Stimulated activated naive CD8-positive, alpha-beta T cell treated with anti-CD3 and anti-CD28 coated beads, Interleukin-15, amount 100 ng/mL, for 72 hours (primary cell): Measurements from ENCODE around the gene PIK3R5.
A peak's percentile ranks its signal among the peaks of the same experiment; 100 is the strongest.
"Not testable (repeated sequence)": the region's sequence is repeated elsewhere in the genome, so short reads cannot be mapped to it uniquely, and the experiment has no call there.

Source experiments
- ATAC-seq: fragments of 150-1000 bp; cut with Tn5 transposase; 2 replicates; pipeline ENCODE4 v1.10.0; 2021; ENCODE audit warnings: mild to moderate bottlenecking, moderate library complexity
- DNase-seq, 2 donors: peaks; one replicate each; pipeline ENCODE4 v3.0.0; 2021 to 2022
- H3K27ac Mint-ChIP-seq, 2 donors: one replicate each; pipeline ENCODE4 v1.8.0; 2022; ENCODE audit warnings: mild to moderate bottlenecking in 2 of 2, mixed read lengths in 2 of 2, moderate library complexity in 2 of 2
- H3K27me3 Mint-ChIP-seq: one replicate; pipeline ENCODE4 v1.8.0; 2022; ENCODE audit warnings: mixed read lengths
- H3K4me1 Mint-ChIP-seq: one replicate; pipeline ENCODE4 v1.8.0; 2022; ENCODE audit warnings: mild to moderate bottlenecking, mixed read lengths
- H3K4me3 Mint-ChIP-seq, 2 donors: one replicate each; pipeline ENCODE4 v1.8.0; 2022; ENCODE audit warnings: mild to moderate bottlenecking in 2 of 2, mixed read lengths in 2 of 2, moderate library complexity in 1 of 2
- H3K9me3 Mint-ChIP-seq, 2 donors: one replicate each; pipeline ENCODE4 v1.8.0; 2022; ENCODE audit warnings: mixed read lengths in 2 of 2

PIK3R5 gene

GRCh38 chr17:8997994-8998628 lies 32.6 kb upstream of the PIK3R5 start:
- DNase-seq = peak; percentile 77 to 80
- no peak overlapping the region for H3K27ac Mint-ChIP-seq
- ATAC-seq = peak; percentile 57
- H3K27me3 Mint-ChIP-seq = peaks cover 38% of the 10 kb centered on the region
- H3K4me1 Mint-ChIP-seq = peaks cover 32% of the 10 kb centered on the region
- no peak overlapping the region for H3K4me3 Mint-ChIP-seq
- H3K9me3 Mint-ChIP-seq = no peaks in the 10 kb centered on the region

- DNase-seq (no peak), ATAC-seq (no peak)
- H3K27ac Mint-ChIP-seq = peak overlapping the region in 1 of 2 donors; percentile 8
- H3K4me3 Mint-ChIP-seq = no peak overlapping the region
- H3K9me3 Mint-ChIP-seq = no peaks in the 10 kb centered on the region
- H3K27me3 Mint-ChIP-seq = peaks cover 21% of the 10 kb centered on the region
- H3K4me1 Mint-ChIP-seq = peaks cover 30% of the 10 kb centered on the region
Observed at GRCh38 chr17:8995711-8996110, 30.2 kb upstream of the PIK3R5 start.

GRCh38 chr17:8994319-8994718 lies 28.8 kb upstream of the PIK3R5 start:
- peaks cover 7% of the 10 kb centered on the region for H3K27me3 Mint-ChIP-seq
- DNase-seq (peak; percentile 67 to 82), ATAC-seq (peak; percentile 91)
- H3K4me1 Mint-ChIP-seq = peaks cover 30% of the 10 kb centered on the region
- no peaks in the 10 kb centered on the region for H3K9me3 Mint-ChIP-seq
- H3K4me3 Mint-ChIP-seq = no peak overlapping the region
- H3K27ac Mint-ChIP-seq = peak overlapping the region in 1 of 2 donors; percentile 71

- peaks cover 7 to 10% of the 10 kb centered on the region in 2 donors for H3K9me3 Mint-ChIP-seq
- DNase-seq = peak; percentile 57 to 65
- peak; percentile 61 for ATAC-seq
- no peak overlapping the region for H3K27ac Mint-ChIP-seq
- peaks cover 30% of the 10 kb centered on the region for H3K4me1 Mint-ChIP-seq
- no peak overlapping the region for H3K4me3 Mint-ChIP-seq
- H3K27me3 Mint-ChIP-seq = peaks cover 7% of the 10 kb centered on the region
Observed at GRCh38 chr17:8991514-8992285, 26.2 kb upstream of the PIK3R5 start.

GRCh38 chr17:8988263-8988935 lies 22.9 kb upstream of the PIK3R5 start:
- peaks cover 19 to 21% of the 10 kb centered on the region in 2 donors for H3K9me3 Mint-ChIP-seq
- not testable (repeated sequence) for H3K27me3 Mint-ChIP-seq, H3K27ac Mint-ChIP-seq, ATAC-seq, H3K4me3 Mint-ChIP-seq, DNase-seq
- peaks cover 28% of the 10 kb centered on the region for H3K4me1 Mint-ChIP-seq

GRCh38 chr17:8986295-8986694 lies 20.8 kb upstream of the PIK3R5 start:
- H3K27ac Mint-ChIP-seq = no peak overlapping the region
- ATAC-seq = no peak
- H3K27me3 Mint-ChIP-seq = no peaks in the 10 kb centered on the region
- no peak overlapping the region for H3K4me3 Mint-ChIP-seq
- DNase-seq = no peak
- peaks cover 19 to 21% of the 10 kb centered on the region in 2 donors for H3K9me3 Mint-ChIP-seq
- peaks cover 16% of the 10 kb centered on the region for H3K4me1 Mint-ChIP-seq

GRCh38 chr17:8985054-8985701 lies 19.7 kb upstream of the PIK3R5 start:
- Mint-ChIP-seq H3K27me3 (no peaks in the 10 kb centered on the region), H3K27ac (no peak overlapping the region), H3K4me1 (peaks cover 14% of the 10 kb centered on the region), H3K4me3 (no peak overlapping the region), H3K9me3 (peaks cover 19 to 21% of the 10 kb centered on the region in 2 donors)
- ATAC-seq (peak; percentile 84), DNase-seq (peak in 1 of 2 donors; percentile 58)

GRCh38 chr17:8984225-8984624 lies 18.7 kb upstream of the PIK3R5 start:
- peaks cover 19 to 21% of the 10 kb centered on the region in 2 donors for H3K9me3 Mint-ChIP-seq
- not testable (repeated sequence) for H3K27me3 Mint-ChIP-seq, H3K4me3 Mint-ChIP-seq, DNase-seq, H3K27ac Mint-ChIP-seq, ATAC-seq
- peaks cover 23% of the 10 kb centered on the region for H3K4me1 Mint-ChIP-seq

GRCh38 chr17:8981443-8981842 lies 15.9 kb upstream of the PIK3R5 start:
- Mint-ChIP-seq H3K4me1 (peaks cover 25% of the 10 kb centered on the region), H3K9me3 (peaks cover 12% of the 10 kb centered on the region in 2 donors), H3K27me3 (no peaks in the 10 kb centered on the region), H3K4me3 (no peak overlapping the region), H3K27ac (no peak overlapping the region)
- ATAC-seq (no peak), DNase-seq (no peak)

- peaks cover 11% of the 10 kb centered on the region for H3K4me1 Mint-ChIP-seq
- H3K27me3 Mint-ChIP-seq = no peaks in the 10 kb centered on the region
- no peak overlapping the region for H3K4me3 Mint-ChIP-seq
- no peak overlapping the region for H3K27ac Mint-ChIP-seq
- ATAC-seq = no peak
- no peak for DNase-seq
- no peaks in the 10 kb centered on the region for H3K9me3 Mint-ChIP-seq
Observed at GRCh38 chr17:8979715-8980114, 14.2 kb upstream of the PIK3R5 start.

- DNase-seq (no peak), ATAC-seq (no peak)
- Mint-ChIP-seq H3K27ac (no peak overlapping the region), H3K9me3 (peaks cover 0 to 8% of the 10 kb centered on the region in 2 donors), H3K4me3 (no peak overlapping the region), H3K27me3 (no peaks in the 10 kb centered on the region), H3K4me1 (peaks cover 11% of the 10 kb centered on the region)
Observed at GRCh38 chr17:8976638-8977037, 11.1 kb upstream of the PIK3R5 start.

GRCh38 chr17:8975091-8975725 lies 9.7 kb upstream of the PIK3R5 start:
- ATAC-seq (no peak), DNase-seq (no peak)
- Mint-ChIP-seq H3K27me3 (no peaks in the 10 kb centered on the region), H3K4me1 (peaks cover 11% of the 10 kb centered on the region), H3K4me3 (no peak overlapping the region), H3K27ac (no peak overlapping the region), H3K9me3 (peaks cover 7 to 17% of the 10 kb centered on the region in 2 donors)

GRCh38 chr17:8969901-8970300 lies 4.4 kb upstream of the PIK3R5 start:
- ATAC-seq (no peak), DNase-seq (no peak)
- no peaks in the 10 kb centered on the region for H3K27me3 Mint-ChIP-seq
- H3K4me1 Mint-ChIP-seq = peaks cover 25% of the 10 kb centered on the region
- H3K9me3 Mint-ChIP-seq = peaks cover 19 to 31% of the 10 kb centered on the region in 2 donors
- no peak overlapping the region for H3K27ac Mint-ChIP-seq
- no peak overlapping the region for H3K4me3 Mint-ChIP-seq

- H3K27ac Mint-ChIP-seq = peak overlapping the region in 1 of 2 donors; percentile 55
- H3K27me3 Mint-ChIP-seq = no peaks in the 10 kb centered on the region
- peak overlapping the region; percentile 46 to 75 for H3K4me3 Mint-ChIP-seq
- ATAC-seq = peak; percentile 21
- peaks cover 30% of the 10 kb centered on the region for H3K4me1 Mint-ChIP-seq
- no peak for DNase-seq
- H3K9me3 Mint-ChIP-seq = peaks cover 19 to 31% of the 10 kb centered on the region in 2 donors
Observed at GRCh38 chr17:8968503-8968902, 3.0 kb upstream of the PIK3R5 start.

- Mint-ChIP-seq H3K27me3 (no peaks in the 10 kb centered on the region), H3K27ac (peak overlapping the region in 1 of 2 donors; percentile 50), H3K4me1 (peaks cover 37% of the 10 kb centered on the region), H3K4me3 (peak overlapping the region; percentile 46 to 75), H3K9me3 (peaks cover 19 to 31% of the 10 kb centered on the region in 2 donors)
- DNase-seq = no peak
- no peak for ATAC-seq
Observed at GRCh38 chr17:8967861-8968260, 2.4 kb upstream of the PIK3R5 start.
